HL-60 (cell line): ENCODE results near the gene RAD51C.

Source experiments
- DNase-seq, 2 experiments: peaks; one replicate each; pipeline ENCODE4 v3.0.0-alpha.2; 2010 to 2020; ENCODE audit warnings: low read depth in 1 of 2, low spot score in 1 of 2
- H3K27ac ChIP-seq: fragments of 250-450 bp; sonication (Bioruptor Pico); replicated peaks from 2 replicates; pipeline ENCODE4 v1.5.1; 2020; ENCODE audit warnings: mild to moderate bottlenecking, moderate library complexity
- H3K27me3 ChIP-seq: fragments of 250-450 bp; sonication (Bioruptor Pico); 2 replicates; pipeline ENCODE4 v1.5.1; 2021; ENCODE audit warnings: mild to moderate bottlenecking, moderate library complexity; ENCODE audit not compliant: insufficient read depth, poor library complexity, severe bottlenecking
- H3K4me3 ChIP-seq: replicated peaks from 2 replicates; pipeline ENCODE4 v1.5.1; 2011; ENCODE audit warnings: mild to moderate bottlenecking, control low read depth, low read length; ENCODE audit not compliant: insufficient read depth
- CTCF ChIP-seq: IDR thresholded peaks from one replicate; pipeline ENCODE4 v1.5.1; 2011; ENCODE audit warnings: low read length, control low read depth, inconsistent platforms; ENCODE audit not compliant: insufficient read depth
- GABPA ChIP-seq: IDR thresholded peaks from 2 replicates; pipeline ENCODE4 v1.6.1; 2012; ENCODE audit warnings: low read depth
- POLR2AphosphoS5 ChIP-seq: IDR thresholded peaks from 2 replicates; pipeline ENCODE4 v1.6.1; 2012; ENCODE audit warnings: low read depth
- SPI1 ChIP-seq: IDR thresholded peaks from 2 replicates; pipeline ENCODE4 v1.6.1; 2012; ENCODE audit warnings: low read depth, mild to moderate bottlenecking, borderline replicate concordance
- TF ChIP-seq, protein P1 (sequence below): IDR thresholded peaks from 2 replicates; pipeline ENCODE4 v1.6.1; 2012; ENCODE audit warnings: low read depth; ENCODE audit not compliant: insufficient replicate concordance

RAD51C gene

GRCh38 chr17:58702045-58702476 is 9.7 kb downstream of the RAD51C start:
- no peak for DNase-seq
- no peak overlapping the region for H3K4me3 ChIP-seq

DNA sequence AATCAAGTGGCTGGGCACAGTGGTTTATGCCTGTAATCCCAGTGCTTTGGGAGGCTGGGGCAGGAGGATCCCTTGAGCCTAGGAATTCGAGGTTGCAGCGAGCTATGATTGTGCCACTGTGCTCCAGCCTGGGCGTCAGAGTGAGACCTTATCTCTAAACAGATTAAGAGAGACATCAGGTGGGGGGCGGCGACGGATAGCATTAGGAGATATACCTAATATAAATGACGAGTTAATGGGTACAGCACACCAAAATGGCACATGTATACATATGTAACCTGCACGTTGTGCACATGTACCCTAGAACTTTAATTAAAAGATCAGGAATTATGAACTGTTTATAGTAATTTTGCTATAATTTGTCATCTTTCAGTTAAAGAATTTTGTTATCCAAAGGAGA is 10.3 kb downstream of the RAD51C start:
- no peak overlapping the region for H3K4me3 ChIP-seq
- no peak for DNase-seq
- TF ChIP-seq, protein P1, sequence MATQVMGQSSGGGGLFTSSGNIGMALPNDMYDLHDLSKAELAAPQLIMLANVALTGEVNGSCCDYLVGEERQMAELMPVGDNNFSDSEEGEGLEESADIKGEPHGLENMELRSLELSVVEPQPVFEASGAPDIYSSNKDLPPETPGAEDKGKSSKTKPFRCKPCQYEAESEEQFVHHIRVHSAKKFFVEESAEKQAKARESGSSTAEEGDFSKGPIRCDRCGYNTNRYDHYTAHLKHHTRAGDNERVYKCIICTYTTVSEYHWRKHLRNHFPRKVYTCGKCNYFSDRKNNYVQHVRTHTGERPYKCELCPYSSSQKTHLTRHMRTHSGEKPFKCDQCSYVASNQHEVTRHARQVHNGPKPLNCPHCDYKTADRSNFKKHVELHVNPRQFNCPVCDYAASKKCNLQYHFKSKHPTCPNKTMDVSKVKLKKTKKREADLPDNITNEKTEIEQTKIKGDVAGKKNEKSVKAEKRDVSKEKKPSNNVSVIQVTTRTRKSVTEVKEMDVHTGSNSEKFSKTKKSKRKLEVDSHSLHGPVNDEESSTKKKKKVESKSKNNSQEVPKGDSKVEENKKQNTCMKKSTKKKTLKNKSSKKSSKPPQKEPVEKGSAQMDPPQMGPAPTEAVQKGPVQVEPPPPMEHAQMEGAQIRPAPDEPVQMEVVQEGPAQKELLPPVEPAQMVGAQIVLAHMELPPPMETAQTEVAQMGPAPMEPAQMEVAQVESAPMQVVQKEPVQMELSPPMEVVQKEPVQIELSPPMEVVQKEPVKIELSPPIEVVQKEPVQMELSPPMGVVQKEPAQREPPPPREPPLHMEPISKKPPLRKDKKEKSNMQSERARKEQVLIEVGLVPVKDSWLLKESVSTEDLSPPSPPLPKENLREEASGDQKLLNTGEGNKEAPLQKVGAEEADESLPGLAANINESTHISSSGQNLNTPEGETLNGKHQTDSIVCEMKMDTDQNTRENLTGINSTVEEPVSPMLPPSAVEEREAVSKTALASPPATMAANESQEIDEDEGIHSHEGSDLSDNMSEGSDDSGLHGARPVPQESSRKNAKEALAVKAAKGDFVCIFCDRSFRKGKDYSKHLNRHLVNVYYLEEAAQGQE: no peak
- TF ChIP-seq CTCF (no peak), SPI1 (no peak), POLR2AphosphoS5 (no peak), GABPA (no peak)
- H3K27me3 ChIP-seq: no peaks in the 10 kb centered on the region
- no peak overlapping the region for H3K27ac ChIP-seq

More at GRCh38 chr17:58702045-58702476, 9.7 kb downstream of the RAD51C start:
- TF ChIP-seq, protein P1: no peak
- TF ChIP-seq CTCF: no peak
- TF ChIP-seq SPI1: no peak
- TF ChIP-seq POLR2AphosphoS5: no peak
- TF ChIP-seq GABPA: no peak
- no peaks in the 10 kb centered on the region for H3K27me3 ChIP-seq
- no peak overlapping the region for H3K27ac ChIP-seq

- TF ChIP-seq, protein P1: no peak
- TF ChIP-seq POLR2AphosphoS5: no peak
- TF ChIP-seq CTCF: no peak
- TF ChIP-seq GABPA: no peak
- TF ChIP-seq SPI1: no peak
- no peak for DNase-seq
These were observed 10.9 kb downstream of the RAD51C start for GRCh38 chr17:58703137-58703915.

More at GRCh38 chr17:58703137-58703915, 10.9 kb downstream of the RAD51C start:
- H3K27me3 ChIP-seq: no peaks in the 10 kb centered on the region
- H3K27ac ChIP-seq: no peak overlapping the region
- H3K4me3 ChIP-seq: no peak overlapping the region
